NCI-H146 (cell line): ENCODE measurements around the gene PDE9A.

Experiments used
- DNase-seq: peaks from one replicate; lab custom pipeline; 2025; lab: John Stamatoyannopoulos, UW

The PDE9A gene

DNA sequence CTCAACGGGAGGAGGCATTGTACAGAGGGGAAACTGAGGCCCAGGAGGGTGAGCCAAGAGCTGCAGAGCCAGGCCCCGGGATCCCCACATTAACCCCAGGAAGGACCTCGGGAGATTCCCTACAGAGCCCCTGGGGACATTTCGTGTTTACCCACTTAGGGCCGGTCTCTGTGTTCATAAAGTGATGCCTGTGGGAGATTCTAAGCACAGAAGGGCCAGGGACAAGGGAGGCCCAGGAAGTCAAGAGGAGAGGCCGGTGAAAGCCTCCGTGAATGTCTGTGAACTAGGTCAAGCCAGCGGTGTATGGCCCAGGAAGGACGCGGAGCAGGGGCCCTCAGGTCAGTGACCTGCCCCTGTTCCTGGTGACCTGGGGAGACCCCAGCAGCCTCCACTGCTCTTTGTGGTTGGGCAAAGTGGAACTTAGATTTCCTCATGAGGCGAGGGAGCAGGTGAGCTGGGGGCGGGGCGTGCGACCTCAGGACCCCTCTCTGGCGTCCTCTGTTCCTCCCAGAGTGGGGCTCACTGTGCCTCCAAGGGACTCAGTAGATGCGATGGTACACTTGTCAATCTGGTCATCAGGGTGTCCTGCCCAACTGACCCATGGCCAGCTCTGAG is 34.9 kb downstream of the PDE9A start:
- no peak for DNase-seq

DNA sequence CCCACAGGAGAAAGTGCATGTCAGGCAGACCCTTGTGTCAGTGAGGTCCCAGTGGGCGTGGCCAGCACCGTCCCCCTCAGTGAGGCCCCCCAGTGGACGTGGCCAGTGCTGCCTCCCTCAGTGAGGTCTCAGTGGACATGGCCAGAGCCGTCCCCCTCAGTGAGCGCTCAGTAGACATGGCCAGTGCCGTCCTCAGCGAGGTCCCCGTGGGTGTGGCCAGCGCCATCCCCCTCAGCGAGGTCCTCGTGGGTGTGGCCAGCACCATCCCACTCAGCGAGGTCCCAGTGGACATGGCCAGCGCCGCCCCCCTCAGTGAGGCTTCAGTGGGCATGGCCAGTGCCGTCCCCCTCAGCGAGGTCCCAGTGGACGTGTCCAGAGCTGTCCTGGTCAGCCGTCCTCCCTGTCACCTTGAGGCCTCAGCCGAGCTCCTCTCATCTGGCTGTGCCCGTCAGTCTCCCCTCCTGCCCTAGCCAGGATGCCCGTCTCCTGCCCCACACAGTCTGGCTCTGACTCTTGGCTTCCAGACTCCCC is 35.5 kb downstream of the PDE9A start:
- no peak for DNase-seq

DNA sequence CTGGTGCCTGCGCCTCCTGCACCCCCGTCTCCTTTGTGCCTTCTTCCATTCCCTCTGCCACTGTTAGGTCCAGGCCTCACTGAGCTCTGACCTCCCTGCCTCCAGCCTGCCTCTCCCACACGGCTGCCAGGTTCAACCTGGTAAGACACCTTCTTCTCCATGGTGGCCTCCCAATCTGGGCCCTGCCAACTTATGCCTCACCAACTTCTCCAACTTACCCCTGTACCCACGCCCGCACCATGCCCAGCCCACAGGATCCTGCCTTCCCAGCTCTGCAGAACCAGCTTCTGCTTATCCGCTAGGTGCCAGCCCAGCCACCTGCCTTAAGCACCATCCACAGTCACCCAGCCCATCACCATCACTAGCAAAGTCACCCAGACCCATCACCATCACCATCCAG is 37.2 kb downstream of the PDE9A start:
- no peak for DNase-seq

DNA sequence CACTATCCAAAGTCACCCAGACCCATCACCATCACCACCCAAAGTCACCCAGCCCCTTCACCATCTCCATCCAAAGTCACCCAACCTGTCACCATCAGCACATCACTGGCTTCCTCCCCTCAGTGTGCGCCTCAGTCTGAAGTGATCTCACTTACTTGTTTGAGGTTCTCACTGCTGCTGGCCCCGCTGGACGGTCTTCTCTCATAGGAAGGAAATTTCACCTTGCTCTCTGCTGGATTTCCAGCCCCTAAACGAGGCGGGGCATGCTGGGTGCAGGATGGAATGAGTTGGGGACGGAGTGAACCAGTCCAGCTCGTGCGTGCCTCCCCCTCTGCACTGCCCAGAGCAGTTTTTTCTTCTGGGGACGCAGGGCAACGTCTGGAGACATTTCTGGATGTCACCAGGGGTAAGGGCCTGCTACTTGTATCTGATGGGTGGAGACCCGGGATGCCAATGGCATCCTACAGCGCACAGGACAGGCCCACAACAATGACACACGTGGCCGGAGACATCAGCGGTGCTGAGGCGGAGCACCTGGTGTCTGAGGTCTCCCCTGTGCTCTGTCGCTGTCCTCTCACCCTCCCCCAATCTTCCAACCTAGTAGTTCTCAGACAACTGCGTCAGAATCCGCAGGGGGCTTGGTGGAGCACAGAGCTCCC is 38.6 kb downstream of the PDE9A start:
- DNase-seq = no peak

DNA sequence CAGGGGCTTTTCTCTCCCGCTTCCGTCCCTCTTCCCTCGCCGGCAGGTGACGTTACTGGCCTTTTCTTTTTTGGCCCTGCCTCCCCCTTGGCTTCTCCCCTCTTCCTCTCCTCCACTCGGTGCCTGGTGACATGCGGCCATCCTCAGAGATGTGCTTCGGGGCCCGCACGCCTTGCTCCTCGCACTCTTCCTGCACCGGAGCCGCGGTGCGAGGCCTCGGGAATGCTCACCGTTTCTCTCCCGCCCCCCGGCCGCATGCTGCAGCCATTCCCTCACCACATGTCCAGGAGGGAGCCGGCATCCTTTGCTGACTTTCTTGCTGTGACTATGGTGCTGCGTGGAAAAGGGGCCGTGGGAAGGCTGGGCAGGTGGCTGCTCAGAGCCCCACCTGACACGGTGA is 39.3 kb downstream of the PDE9A start:
- no peak for DNase-seq

DNA sequence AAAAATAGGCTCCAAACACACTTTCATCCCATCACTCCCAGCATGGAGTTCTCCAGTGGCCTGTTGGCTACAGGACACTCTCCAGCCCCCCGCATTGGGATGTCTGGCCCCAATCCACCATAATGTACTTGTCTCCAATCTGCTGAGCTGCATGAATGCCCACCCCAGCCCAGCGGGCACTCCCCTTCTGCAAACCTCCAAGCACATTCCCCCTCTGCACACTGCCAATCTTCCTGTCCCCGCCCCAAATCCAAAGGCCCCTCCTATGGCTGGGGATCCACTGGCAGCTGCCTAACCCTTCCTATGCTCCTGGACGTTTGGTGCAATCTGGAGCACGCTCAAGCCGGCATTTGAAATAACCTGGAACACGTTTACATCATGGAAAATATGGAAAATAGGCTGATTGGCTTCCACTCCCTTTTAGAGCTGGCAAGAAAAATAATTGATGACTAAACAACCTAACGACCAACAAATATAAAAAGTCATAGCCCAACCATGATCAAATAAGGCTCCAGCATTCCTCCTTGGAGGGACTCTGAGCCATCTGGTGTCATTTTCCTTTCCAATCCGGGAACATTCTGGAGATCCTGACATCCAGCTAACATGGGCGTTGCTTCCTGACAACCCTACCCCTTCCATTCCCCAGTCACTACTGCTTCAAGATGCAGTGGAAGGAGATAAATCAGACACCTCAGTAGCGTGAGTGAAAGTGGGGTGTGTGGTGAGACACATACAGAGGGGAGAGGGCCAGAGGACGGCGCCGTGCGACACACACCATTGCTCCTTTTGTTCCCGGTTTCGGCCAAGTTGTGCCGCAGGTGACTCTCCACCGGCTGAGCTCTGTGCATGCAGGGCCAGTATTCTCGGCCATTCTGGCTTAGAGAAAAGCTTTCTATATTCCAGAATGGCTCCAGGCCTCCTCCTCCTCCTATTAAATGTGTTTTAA is 41.6 kb downstream of the PDE9A start:
- no peak for DNase-seq

DNA sequence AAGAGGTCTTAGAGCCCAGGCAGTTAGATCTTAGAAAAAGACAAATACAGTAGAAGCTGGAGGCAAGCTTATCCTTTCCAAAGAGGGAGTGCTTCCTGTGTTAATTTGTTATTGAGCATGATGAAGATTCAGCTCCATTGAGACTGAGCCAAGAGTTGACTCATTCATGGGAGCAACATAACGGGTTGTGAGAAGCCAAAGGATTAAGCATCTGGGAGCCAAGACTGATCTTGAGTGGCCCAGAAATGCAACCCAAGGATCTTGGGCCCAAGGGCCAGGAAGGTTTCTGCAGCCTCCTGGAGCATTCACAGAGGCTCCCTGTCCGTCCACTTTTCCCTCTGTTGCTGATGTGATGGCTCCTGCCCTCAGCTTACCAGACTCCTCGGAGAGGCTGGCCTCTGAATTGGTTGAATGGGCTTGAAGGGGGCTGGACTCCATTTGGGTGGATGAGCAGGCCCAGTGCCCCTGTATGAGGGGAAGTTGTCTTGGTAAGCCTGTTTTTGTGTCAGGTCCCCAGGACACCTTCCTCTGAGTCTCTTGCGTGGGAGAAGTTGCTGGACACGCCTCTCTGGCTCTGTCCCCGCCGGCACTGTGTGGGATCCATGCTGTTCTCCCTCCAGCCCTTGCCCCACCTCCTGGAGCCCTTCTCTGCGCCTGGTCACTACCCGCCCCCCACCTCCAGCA is 42.4 kb downstream of the PDE9A start:
- no peak for DNase-seq

DNA sequence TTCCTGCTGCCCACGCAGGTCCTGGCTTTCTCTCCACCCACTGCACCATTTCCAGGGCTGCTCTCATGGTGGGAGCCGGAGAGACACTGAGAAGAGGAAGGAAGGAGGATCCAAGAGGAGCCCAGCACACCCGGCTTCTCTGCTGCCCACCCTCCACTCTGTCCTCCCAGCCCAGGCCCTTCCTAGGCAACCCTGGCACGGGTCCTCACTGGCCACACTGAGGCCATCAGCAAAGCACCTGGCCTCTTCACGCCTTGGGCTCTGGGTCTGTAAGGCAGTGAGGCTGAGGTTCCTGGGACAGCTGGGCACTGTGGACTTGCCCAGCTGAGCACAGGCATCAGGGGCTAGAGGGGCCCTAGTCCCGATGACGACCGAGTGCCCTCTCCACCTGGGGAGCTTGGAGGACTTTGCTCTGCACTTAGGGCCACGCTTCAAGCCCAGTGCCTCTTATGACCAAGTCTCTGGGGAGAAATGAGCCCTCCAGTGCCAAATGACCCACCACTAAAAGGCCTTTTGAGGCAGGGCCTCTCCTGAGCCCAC is 43.1 kb downstream of the PDE9A start:
- DNase-seq = no peak

DNA sequence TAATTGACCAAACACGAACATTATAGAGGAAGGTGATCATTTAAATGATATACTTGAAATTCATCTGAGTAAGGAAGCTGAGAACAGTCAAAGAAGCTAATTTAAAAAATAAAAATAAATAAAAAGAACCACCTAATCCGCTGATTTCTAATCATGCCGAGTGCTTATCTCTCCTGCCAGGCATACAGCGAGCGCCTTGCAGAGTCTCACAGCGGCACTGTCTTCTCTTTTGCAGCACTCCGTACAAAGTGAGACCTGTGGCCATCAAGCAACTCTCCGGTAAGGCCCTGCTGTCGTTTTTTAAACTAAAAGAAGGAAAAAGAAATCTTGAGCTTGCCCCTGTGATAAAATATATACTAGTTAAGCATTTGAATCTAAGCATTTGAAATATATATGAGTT is 45.3 kb downstream of the PDE9A start:
- DNase-seq = no peak

DNA sequence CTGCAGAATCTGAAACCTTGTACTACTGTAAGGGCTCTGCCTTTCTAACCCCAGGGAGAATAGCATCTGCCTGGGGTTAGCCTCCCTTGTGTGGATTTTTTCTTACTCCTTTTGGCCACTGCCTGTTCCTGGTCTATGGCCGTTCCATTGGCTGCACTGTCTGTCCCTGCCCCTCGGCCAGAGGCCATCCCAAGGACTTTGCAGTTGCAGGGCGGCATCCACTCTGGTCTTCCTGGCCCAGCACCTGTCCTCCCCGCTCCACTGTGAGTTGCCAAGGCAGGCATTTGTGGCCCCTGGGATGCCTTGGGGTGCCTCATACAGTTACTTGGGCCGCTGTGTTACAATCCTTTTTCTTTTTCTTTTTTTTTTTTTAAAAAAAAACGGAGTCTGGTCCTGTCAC is 45.8 kb downstream of the PDE9A start:
- DNase-seq = no peak

DNA sequence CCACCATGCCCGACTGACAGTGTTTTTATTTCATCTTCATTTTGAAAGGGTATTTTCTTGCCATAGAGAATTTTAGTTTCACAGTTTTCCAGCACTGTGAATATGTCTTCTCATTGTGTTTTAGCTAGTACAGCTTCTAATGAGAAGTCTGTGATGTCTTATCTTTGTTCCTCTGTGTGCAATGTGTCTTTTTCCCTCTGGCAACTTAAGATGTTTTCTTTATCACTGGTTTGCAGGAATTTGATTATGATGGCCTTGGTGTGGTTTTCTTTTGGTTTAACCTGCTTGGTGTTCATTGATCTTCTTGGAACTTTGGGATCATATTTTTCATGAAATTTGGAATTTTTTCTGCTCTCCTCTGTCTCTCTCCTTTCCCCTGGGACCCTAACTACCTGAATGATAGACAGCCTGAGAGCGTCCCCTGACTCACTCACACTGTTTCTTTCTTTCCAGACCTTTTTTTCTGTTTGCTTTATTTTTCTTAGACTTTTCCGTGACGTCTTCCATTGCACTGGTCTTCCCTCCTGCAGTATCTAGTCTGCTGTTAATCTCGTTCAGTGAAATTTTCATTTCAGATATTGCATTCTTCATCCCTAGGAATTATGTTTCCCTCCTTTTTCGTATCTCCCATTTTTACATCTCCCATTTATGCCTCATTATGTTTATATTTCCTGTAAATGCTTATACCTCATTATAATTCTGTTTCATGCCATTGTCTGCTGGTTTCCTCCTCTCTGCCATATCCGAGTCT is 48.5 kb downstream of the PDE9A start:
- DNase-seq = no peak

DNA sequence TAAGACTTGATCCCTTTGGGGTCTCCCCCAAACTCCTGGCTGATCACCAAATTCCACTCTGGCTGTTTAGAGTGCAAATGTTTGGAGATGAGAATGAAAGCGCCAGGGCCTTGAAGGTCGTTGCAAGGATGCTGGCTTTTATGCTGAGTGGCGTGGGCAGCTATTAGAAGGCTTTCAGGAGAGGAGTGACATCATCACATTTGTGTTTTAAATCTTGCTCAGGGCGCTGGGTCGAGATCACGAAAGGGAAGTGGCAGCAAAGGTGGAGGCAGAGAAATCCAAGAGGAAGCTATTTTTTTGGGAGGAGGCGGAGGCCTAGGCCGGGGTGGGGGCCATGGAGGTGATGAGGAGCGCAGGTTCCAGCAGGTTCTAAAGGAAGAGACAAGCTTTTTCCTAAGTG is 49.3 kb downstream of the PDE9A start:
- DNase-seq = no peak

DNA sequence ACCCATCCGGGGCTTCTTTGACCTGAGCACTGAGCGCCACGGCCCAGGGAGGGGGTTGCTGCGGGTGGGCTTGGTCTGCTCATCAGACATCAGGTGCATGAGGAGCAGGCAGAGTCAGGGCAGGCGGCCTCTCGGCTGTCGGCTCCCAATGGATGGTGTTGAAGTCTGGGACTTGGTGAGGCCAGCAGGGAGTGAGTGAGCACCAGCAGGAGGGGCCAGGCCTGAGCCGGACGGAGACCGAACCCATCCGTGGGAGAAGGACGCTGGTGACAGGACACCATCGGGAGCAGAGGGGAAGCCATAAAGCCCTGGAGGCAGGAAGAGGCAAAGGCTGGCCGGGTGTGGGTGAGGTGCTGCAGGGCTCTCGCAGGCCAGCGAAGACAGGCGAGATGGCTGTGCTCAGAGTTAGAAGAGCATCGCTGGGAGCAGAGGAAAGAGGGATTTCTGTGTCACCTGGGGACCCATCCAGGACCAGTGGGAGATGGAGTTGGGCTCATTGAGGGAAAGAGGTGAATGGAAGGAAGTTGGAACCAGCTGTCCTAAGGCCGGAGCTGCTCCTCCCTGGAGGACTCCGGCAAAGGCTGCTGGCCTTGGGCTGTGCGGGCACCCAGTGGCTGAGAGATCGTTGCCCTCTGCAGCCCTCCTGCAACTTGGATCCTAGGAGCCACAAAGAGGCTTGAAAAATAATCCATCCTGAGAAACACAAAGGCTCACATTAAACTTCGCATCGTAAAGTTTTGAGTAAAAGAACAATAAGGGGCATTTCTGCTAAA is 49.9 kb downstream of the PDE9A start:
- no peak for DNase-seq

DNA sequence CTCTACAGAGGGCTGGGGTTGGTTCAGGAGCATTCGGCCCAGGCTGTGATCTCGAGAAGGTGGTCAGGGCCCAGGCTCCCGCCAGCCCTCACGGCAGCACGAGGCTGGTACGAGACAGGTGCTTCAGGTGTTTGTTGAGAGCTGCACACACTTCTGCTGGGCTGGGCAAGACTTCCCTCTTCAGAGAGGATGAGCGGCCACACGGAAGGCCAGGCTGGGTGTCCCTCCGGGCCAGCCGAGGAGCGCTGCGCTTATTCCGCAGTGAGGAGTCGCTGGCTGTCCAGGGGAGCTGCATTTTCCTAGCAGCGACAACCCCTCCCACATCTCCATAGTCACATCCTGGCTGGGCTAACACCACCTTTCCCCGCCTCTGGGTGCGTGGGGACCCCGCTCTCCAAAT is 50.5 kb downstream of the PDE9A start:
- no peak for DNase-seq

DNA sequence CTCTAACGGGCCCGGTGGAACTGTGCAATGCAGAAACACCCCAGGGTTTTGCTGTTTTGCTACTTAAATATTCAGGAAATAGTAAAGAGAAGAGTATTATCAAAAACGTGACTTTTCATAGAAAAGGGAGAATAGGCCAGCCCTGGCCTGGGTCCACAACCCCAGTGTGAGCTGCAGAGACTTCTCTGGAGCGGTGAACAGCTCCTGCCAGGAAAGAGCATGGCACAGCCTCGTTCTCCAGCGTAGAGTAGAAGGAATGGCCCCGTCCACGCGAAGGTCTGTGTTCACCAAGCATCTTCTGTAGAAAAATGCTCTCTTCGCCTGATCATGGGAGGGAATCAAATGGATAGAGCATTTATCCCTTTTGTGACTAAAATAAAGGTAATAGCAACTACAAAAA is 51.4 kb downstream of the PDE9A start:
- DNase-seq = no peak

DNA sequence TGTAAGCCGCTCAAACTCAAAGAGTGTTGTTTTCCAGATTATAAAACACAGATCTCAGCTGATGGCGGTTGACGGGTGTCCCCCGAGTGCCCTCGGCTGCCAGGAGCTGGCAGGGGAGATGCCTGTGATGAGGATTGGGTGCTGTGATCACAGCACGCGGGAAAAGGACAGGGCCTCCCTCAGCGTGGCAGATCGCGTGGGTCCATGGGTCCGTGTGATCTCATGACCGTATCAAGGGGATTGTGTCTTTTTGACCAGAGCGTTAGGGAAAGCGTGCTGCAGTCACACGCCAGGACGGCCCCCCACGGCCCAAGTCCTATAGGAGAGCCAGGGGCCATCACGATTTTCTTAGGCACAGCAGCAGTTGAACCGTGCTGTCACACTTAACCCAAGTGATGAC is 51.9 kb downstream of the PDE9A start:
- DNase-seq = no peak

DNA sequence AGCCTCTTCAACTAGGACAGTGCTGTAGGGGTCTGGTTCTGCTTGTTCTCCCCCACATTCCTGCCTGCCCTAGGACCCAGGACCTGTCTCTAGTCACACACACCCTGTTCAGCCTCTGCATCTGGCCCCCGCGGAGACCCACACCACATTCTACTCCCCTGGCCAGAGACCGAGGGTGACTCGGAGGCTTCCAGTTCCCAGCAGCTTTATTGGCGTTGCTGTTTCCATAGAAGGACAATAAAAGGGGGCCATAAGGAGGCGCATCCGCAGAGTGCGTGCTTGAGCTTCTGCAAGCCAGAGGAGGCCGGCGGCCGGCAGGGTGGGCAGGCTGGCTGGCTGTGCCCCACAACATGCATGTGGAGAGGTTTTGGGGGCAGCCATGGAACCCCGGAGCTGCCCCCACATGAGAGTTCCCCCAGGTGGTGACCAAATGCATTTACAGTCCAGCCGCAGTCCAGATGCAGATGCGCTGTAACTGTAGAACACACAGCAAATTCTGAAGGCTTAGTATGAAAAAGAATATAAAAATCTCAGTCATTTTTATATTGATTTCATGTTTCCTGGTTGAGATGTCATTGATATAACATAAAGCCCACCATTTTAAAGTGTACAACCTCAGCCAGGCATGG is 52.4 kb downstream of the PDE9A start:
- DNase-seq = no peak

DNA sequence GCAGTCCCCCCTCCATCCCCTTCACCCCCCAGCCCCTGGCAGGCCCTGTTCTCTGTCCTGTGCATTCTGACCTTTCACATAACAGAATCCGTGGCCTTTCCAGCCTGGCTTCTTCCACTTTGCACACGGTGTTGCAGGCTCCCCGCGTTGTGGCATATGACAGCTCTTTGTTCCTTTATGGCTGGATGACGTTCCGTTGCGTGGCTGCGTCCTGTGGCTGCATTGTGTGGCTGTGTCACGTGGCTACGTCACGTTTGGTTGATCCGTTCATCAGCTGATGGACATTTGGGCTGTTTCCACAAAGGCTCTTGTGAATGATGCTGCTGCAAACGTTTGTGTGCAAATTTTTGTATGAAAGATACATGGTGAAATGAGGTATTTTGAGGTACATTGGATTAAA is 53.3 kb downstream of the PDE9A start:
- no peak for DNase-seq

DNA sequence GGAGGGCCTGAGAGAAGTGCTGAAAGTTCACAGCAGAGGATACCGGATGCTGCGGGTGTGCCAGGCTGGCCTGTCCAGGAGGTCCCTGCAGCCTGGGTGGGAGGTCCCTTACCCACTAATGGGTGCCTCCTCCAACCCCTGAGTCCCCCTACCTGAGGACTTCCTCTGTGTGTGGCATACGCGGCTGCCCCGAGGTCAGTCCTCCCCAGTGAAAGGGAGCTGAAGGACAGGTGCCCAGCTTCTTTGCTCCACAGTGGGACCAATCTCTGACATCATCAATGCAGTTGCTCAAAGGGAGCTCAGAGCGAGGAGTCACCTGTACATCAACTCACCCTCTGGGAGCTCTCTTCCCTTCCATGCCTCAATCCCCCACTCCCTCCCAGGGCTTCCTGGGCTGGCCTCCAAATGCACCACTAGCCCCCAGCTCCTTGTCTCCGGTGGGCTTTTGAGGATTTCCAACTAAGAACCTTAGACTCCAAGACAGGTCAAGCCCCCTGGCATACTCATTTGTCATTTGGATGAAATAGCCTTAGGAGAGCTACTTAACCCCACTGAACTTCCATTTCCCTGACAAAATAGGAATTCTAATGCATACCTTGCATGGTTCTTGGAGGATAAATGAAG is 53.9 kb downstream of the PDE9A start:
- no peak for DNase-seq

DNA sequence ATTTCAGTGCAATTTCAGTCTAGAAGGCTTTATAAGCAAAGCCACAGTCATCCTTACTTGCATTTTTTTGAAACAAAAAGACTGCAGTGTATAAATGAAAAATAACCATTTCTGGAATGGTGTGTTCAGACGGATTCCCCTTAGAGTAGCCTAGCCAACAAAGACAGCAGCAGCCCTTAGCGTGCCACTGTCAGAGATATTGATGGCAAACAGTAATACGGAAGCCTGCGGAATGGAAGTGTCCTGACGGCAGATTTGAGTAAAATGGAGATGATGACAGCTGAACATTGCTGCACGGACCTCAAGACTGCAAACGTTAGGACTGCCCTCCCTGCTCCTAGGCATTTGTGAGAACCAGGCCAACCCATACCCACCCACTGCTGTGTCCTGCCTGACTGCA is 54.7 kb downstream of the PDE9A start:
- DNase-seq = no peak
